ENCODE data around the gene SH2D2A. TPM values are rescaled to one million over a fixed set of nuclear protein-coding genes. Genes with fewer than 3 reads are reported as not detected.

Gene SH2D2A
- total RNA-seq, 1 donor from 2014 or later = 2.3 TPM

GRCh38 chr1:156859523-156860112 is 43.0 kb upstream of the SH2D2A start:
- ChIA-PET CTCF (interaction anchor here (0.6 to 5.0 kb wide), 15 partner anchors 11 to 474 kb away, joined by 3 to 66 read pairs (median 6); no protein-coding TSS in a partner anchor), POLR2A (interaction anchor here (0.8 to 1.7 kb wide), 3 partner anchors 64 to 170 kb away, joined by 4 to 17 read pairs (median 4); no protein-coding TSS in a partner anchor)
- DNase-seq (peak; percentile 21), ATAC-seq (ENCODE audit: low read depth) (peak; percentile 12)
- H3K9me3 Mint-ChIP-seq = no peaks in the 10 kb centered on the region
- H3K27ac Mint-ChIP-seq = no peak overlapping the region
- H3K36me3 Mint-ChIP-seq (ENCODE audit: low read depth) = no peaks in the 10 kb centered on the region
- H3K27me3 Mint-ChIP-seq = peaks cover 53% of the 10 kb centered on the region
- H3K4me1 Mint-ChIP-seq = peaks cover 14% of the 10 kb centered on the region
- intact Hi-C loops (cut with micrococcal nuclease) = loop anchor here (1.0 kb wide), 4 partner anchors 46 to 170 kb away; no protein-coding TSS in a partner anchor
- H3K4me3 Mint-ChIP-seq = peak overlapping the region; percentile 65
- TF ChIP-seq CTCF (IDR thresholded peaks at IDR 0.05) = no peak

- ChIA-PET CTCF (interaction anchor here (1.0 to 5.0 kb wide), 11 partner anchors 12 to 473 kb away, joined by 4 to 66 read pairs (median 8); no protein-coding TSS in a partner anchor), POLR2A (no interaction called here)
- Mint-ChIP-seq H3K4me3 (peak within 1 kb of the TSS; percentile 65), H3K27ac (no peak within 1 kb of the TSS), H3K4me1 (peaks cover 14% of the 10 kb centered on the region), H3K9me3 (no peaks in the 10 kb centered on the region), H3K27me3 (peaks cover 51% of the 10 kb centered on the region), H3K36me3 (ENCODE audit: low read depth) (no peaks in the 10 kb centered on the region)
- no peak for TF ChIP-seq CTCF (IDR thresholded peaks at IDR 0.05)
- intact Hi-C loops (cut with micrococcal nuclease) = no loop called here
- no peak for DNase-seq
- ATAC-seq (ENCODE audit: low read depth) = no peak
These were observed 42.4 kb upstream of the SH2D2A start, which contains the start of gene INSRR for GRCh38 chr1:156858959-156859522. Gene INSRR (minus strand): TSS chr1:156859117. CDS start chr1:156858621, 496 bp downstream.

- intact Hi-C loops (cut with micrococcal nuclease) = no loop called here
- no peak for TF ChIP-seq CTCF (IDR thresholded peaks at IDR 0.05)
- CTCF ChIA-PET = interaction anchor here (1.0 to 5.0 kb wide), 5 partner anchors 32 to 169 kb away, joined by 3 to 45 read pairs (median 7); no protein-coding TSS in a partner anchor
- Mint-ChIP-seq H3K36me3 (ENCODE audit: low read depth) (no peaks in the 10 kb centered on the region), H3K27me3 (peaks cover 51% of the 10 kb centered on the region), H3K4me3 (no peak overlapping the region), H3K9me3 (no peaks in the 10 kb centered on the region), H3K4me1 (peaks cover 14% of the 10 kb centered on the region), H3K27ac (no peak overlapping the region)
- POLR2A ChIA-PET = no interaction called here
- DNase-seq (no peak), ATAC-seq (ENCODE audit: low read depth) (no peak)
These were observed 41.9 kb upstream of the SH2D2A start for GRCh38 chr1:156858555-156858956.

GRCh38 chr1:156857532-156857931 is 40.9 kb upstream of the SH2D2A start:
- intact Hi-C loops (cut with micrococcal nuclease) = no loop called here
- Mint-ChIP-seq H3K27me3 (peaks cover 52% of the 10 kb centered on the region), H3K36me3 (ENCODE audit: low read depth) (no peaks in the 10 kb centered on the region), H3K27ac (no peak overlapping the region), H3K4me3 (no peak overlapping the region), H3K9me3 (no peaks in the 10 kb centered on the region), H3K4me1 (peaks cover 14% of the 10 kb centered on the region)
- ATAC-seq (ENCODE audit: low read depth) = no peak
- ChIA-PET POLR2A (no interaction called here), CTCF (interaction anchor here (0.7 to 5.0 kb wide), 5 partner anchors 33 to 323 kb away, joined by 3 to 45 read pairs (median 3); no protein-coding TSS in a partner anchor)
- DNase-seq = no peak
- TF ChIP-seq CTCF (IDR thresholded peaks at IDR 0.05) = no peak

- Mint-ChIP-seq H3K9me3 (no peaks in the 10 kb centered on the region), H3K36me3 (ENCODE audit: low read depth) (no peaks in the 10 kb centered on the region), H3K27me3 (peaks cover 49% of the 10 kb centered on the region), H3K4me3 (no peak overlapping the region), H3K27ac (no peak overlapping the region), H3K4me1 (peaks cover 12% of the 10 kb centered on the region)
- intact Hi-C loops (cut with micrococcal nuclease) = no loop called here
- ChIA-PET POLR2A (no interaction called here), CTCF (interaction anchor here (1.1 kb wide), 1 partner anchor 169 kb away, joined by 3 read pairs; no protein-coding TSS in a partner anchor)
- no peak for ATAC-seq (ENCODE audit: low read depth)
- TF ChIP-seq CTCF (IDR thresholded peaks at IDR 0.05) = no peak
- DNase-seq = no peak
These were observed 39.7 kb upstream of the SH2D2A start for GRCh38 chr1:156856282-156856785.
